ENCODE data around the gene HCN2. TPM values are rescaled to one million over a fixed set of nuclear protein-coding genes. Genes with fewer than 3 reads are reported as not detected.
"Not testable (repeated sequence)": the region's sequence is repeated elsewhere in the genome, so short reads cannot be mapped to it uniquely, and the experiment has no call there.

HCN2 gene
- total RNA-seq, 1 donor from 2014 or later = 0.25 TPM

GRCh38 chr19:601790-602189, 12.1 kb downstream of the HCN2 start:
- H3K4me3 ChIP-seq = no peak overlapping the region
- intact Hi-C loops (cut with DNase I) = no loop called here
- no peaks in the 10 kb centered on the region for H3K36me3 ChIP-seq
- no peaks in the 10 kb centered on the region for H3K4me1 ChIP-seq
- H3K27me3 ChIP-seq = no peaks in the 10 kb centered on the region
- DNase-seq (ENCODE audit: extremely low spot score in 2 of 2) = no peak
- TF ChIP-seq POLR2AphosphoS5 (IDR thresholded peaks at IDR 0.05; ENCODE audit: insufficient read depth in 1 of 2, low read depth in 1 of 2) = no peak
- no peak for TF ChIP-seq CTCF (IDR thresholded peaks at IDR 0.05)
- TF ChIP-seq POLR2A (IDR thresholded peaks at IDR 0.05) = no peak
- no peak overlapping the region for H3K27ac ChIP-seq
- no peaks in the 10 kb centered on the region for H3K9me3 ChIP-seq

DNA sequence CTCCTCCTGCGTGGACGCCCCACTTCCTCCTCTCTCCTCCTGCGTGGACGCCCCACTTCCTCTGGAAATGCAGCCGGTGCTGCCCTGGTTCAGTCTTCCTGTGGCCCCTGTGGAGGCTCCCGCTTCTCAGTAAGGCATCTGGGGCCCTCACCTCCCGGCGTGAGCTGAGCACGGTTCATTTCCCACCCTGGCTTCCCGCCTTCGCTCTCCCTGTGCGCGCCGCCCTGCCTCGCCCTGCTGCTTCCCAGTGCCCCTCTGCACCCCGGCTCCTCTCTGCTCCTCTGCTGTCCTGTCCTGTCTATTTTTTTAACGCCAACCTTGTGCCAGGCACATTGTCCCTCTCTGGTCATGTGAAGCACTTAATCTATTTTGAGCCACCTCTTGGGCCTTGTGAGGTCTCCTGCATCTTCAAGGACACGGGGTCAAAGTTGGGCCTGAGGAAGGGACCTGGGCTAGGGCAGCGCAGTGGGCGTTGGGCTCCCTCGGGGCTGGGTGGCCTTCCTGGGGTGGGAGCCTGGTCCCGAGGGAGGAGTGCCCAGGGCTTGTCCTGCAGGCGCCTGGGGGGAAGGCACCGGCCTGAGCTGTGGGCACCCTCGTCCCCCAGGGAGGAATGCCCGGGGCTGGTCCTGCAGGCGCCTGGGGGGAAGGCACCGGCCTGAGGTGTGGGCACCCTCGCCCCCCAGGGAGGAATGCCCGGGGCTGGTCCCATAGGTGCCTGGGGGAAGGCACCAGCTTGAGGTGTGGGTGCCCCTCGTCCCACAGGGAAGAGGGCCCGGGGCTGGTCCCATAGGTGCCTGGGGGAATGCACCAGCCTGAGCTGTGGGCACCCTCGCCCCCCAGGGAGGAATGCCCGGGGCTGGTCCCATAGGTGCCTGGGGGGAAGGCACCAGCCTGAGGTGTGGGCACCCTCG, 13.0 kb downstream of the HCN2 start:
- Histone ChIP-seq H3K9me3 (no peaks in the 10 kb centered on the region), H3K4me1 (no peaks in the 10 kb centered on the region), H3K36me3 (no peaks in the 10 kb centered on the region), H3K27ac (no peak overlapping the region), H3K27me3 (no peaks in the 10 kb centered on the region), H3K4me3 (no peak overlapping the region)
- no peak for DNase-seq (ENCODE audit: extremely low spot score in 2 of 2)
- intact Hi-C loops (cut with DNase I) = no loop called here
- no peak for TF ChIP-seq POLR2A (IDR thresholded peaks at IDR 0.05)
- TF ChIP-seq POLR2AphosphoS5 (IDR thresholded peaks at IDR 0.05; ENCODE audit: insufficient read depth in 1 of 2, low read depth in 1 of 2) = no peak
- TF ChIP-seq CTCF (IDR thresholded peaks at IDR 0.05) = no peak

DNA sequence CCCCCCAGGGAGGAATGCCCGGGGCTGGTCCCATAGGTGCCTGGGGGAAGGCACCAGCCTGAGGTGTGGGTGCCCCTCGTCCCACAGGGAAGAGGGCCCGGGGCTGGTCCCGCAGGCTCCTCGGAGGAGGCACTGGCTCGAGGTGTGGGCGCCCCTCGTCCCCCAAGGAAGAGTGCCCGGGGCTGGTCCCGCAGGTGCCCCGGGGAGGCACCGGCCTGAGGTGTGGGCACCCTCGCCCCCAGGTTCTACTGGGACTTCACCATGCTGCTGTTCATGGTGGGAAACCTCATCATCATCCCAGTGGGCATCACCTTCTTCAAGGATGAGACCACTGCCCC, 13.6 kb downstream of the HCN2 start:
- intact Hi-C loops (cut with DNase I); H3K4me3 ChIP-seq; H3K36me3 ChIP-seq; H3K27ac ChIP-seq; H3K4me1 ChIP-seq; DNase-seq (ENCODE audit: extremely low spot score in 2 of 2); H3K27me3 ChIP-seq; H3K9me3 ChIP-seq: not testable (repeated sequence)

DNA sequence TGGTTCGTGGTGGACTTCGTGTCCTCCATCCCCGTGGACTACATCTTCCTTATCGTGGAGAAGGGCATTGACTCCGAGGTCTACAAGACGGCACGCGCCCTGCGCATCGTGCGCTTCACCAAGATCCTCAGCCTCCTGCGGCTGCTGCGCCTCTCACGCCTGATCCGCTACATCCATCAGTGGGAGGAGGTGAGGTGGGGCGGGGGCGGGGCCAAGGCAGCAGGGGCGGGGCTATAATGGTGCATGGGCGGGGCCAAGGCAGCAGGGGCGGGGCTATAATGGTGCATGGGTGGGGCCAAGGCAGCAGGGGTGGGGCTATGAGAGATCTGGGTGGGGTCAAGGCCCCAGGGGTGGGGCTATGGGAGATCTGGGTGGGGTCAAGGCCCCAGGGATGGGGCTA, 14.1 kb downstream of the HCN2 start:
- H3K27ac ChIP-seq; H3K4me3 ChIP-seq; H3K36me3 ChIP-seq; H3K27me3 ChIP-seq; H3K9me3 ChIP-seq; DNase-seq (ENCODE audit: extremely low spot score in 2 of 2); H3K4me1 ChIP-seq; intact Hi-C loops (cut with DNase I): not testable (repeated sequence)

- Histone ChIP-seq H3K4me3 (no peak overlapping the region), H3K4me1 (no peaks in the 10 kb centered on the region)
- intact Hi-C loops (cut with DNase I) = no loop called here
Observed at GRCh38 chr19:604355-604754, 14.7 kb downstream of the HCN2 start.

GRCh38 chr19:605061-605971, 15.6 kb downstream of the HCN2 start:
- DNase-seq (ENCODE audit: extremely low spot score in 2 of 2) = not testable (repeated sequence)

More at GRCh38 chr19:604355-604754, 14.7 kb downstream of the HCN2 start:
- no peak for DNase-seq (ENCODE audit: extremely low spot score in 2 of 2)
- Histone ChIP-seq H3K9me3 (no peaks in the 10 kb centered on the region), H3K27me3 (no peaks in the 10 kb centered on the region), H3K27ac (no peak overlapping the region), H3K36me3 (no peaks in the 10 kb centered on the region)
- TF ChIP-seq POLR2AphosphoS5 (IDR thresholded peaks at IDR 0.05; ENCODE audit: insufficient read depth in 1 of 2, low read depth in 1 of 2) = no peak
- TF ChIP-seq POLR2A (IDR thresholded peaks at IDR 0.05) = no peak
- TF ChIP-seq CTCF (IDR thresholded peaks at IDR 0.05) = no peak

More at GRCh38 chr19:605061-605971, 15.6 kb downstream of the HCN2 start:
- H3K9me3 ChIP-seq; H3K4me3 ChIP-seq; H3K36me3 ChIP-seq; intact Hi-C loops (cut with DNase I); H3K27me3 ChIP-seq; H3K4me1 ChIP-seq; H3K27ac ChIP-seq: not testable (repeated sequence)

Data from vagina (tissue), 2 donors.